ENCODE measurements around the gene CENPP.

DNA sequence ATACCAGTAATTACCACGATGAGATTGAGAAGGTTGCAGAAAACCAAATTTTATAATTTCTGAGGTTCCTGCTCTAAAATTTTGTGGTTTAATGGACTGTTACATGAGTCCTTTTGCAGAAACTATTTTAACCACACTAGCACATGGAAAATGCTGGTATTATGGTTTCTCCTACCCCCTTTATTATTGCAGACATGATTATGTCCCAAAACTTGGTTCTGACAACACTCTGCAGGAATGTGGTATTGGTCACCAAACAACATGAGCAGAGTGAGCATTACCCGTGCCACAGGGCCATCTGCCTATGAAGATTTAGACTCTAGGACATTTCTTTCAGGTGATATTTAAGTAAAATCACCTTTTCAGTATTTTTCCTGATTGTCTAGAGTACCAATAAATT, 212.8 kb downstream of the CENPP start:
- TF ChIP-seq, protein P1, sequence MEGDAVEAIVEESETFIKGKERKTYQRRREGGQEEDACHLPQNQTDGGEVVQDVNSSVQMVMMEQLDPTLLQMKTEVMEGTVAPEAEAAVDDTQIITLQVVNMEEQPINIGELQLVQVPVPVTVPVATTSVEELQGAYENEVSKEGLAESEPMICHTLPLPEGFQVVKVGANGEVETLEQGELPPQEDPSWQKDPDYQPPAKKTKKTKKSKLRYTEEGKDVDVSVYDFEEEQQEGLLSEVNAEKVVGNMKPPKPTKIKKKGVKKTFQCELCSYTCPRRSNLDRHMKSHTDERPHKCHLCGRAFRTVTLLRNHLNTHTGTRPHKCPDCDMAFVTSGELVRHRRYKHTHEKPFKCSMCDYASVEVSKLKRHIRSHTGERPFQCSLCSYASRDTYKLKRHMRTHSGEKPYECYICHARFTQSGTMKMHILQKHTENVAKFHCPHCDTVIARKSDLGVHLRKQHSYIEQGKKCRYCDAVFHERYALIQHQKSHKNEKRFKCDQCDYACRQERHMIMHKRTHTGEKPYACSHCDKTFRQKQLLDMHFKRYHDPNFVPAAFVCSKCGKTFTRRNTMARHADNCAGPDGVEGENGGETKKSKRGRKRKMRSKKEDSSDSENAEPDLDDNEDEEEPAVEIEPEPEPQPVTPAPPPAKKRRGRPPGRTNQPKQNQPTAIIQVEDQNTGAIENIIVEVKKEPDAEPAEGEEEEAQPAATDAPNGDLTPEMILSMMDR (IDR thresholded peaks at IDR 0.05; ENCODE audit: insufficient read depth, low read depth, low read length), result no peak
- TF ChIP-seq EZH2 (IDR thresholded peaks at IDR 0.05; ENCODE audit: insufficient read depth, low read length), result no peak

All from astrocyte (in vitro differentiated cells and primary cell).